Activated CD8-positive, alpha-beta T cell treated with anti-CD3 and anti-CD28 coated beads for 36 hours (primary cell): Measurements from ENCODE around the gene ACSF2. TPM values are rescaled to one million over a fixed set of nuclear protein-coding genes. Genes with fewer than 3 reads are reported as not detected.

ENCODE experiments used
- ATAC-seq: fragments of 200-7000 bp; cut with Tn5 transposase; one replicate; pipeline ENCODE4 v1.10.0; 2021; ENCODE audit warnings: mild to moderate bottlenecking, moderate library complexity
- CTCF ChIA-PET: fragments of 350-600 bp; sonication (Branson Sonifier 250); formaldehyde crosslinking; loops from one replicate; lab custom pipeline; 2021; ENCODE audit warnings: antibody characterized with exemption; lab: Charles Lee
- POLR2A ChIA-PET: fragments of 350-600 bp; sonication (Branson Sonifier 250); formaldehyde crosslinking; loops from one replicate; lab custom pipeline; 2021; ENCODE audit warnings: antibody characterized with exemption; lab: Charles Lee
- DNase-seq: peaks from one replicate; pipeline ENCODE4 v3.0.0-alpha.2; 2020
- H3K27ac Mint-ChIP-seq: one replicate; pipeline ENCODE4 v1.8.0; 2021; ENCODE audit warnings: mild to moderate bottlenecking, mixed read lengths
- H3K27me3 Mint-ChIP-seq: one replicate; pipeline ENCODE4 v1.8.0; 2021; ENCODE audit warnings: mixed read lengths
- H3K36me3 Mint-ChIP-seq: one replicate; pipeline ENCODE4 v1.8.0; 2021; ENCODE audit warnings: low read depth, mixed read lengths
- H3K4me1 Mint-ChIP-seq: one replicate; pipeline ENCODE4 v1.8.0; 2021; ENCODE audit warnings: low read depth, mixed read lengths
- H3K4me3 Mint-ChIP-seq: one replicate; pipeline ENCODE4 v1.8.0; 2021; ENCODE audit warnings: mild to moderate bottlenecking, moderate library complexity, mixed read lengths
- H3K9me3 Mint-ChIP-seq: one replicate; pipeline ENCODE4 v1.8.0; 2021; ENCODE audit warnings: mixed read lengths
- intact Hi-C: fragments of 100-400 bp; cut with micrococcal nuclease; formaldehyde crosslinking; loops from one replicate; pipeline ENCODE4 v1.10.0; 2022
- total RNA-seq, 2 experiments: library from RNA; stranded (reverse); gene quantifications; one replicate each; pipeline ENCODE4 v1.2.3, GENCODE V29; 2021
- TF ChIP-seq, protein P1 (sequence below): fragments of 200-600 bp; IDR thresholded peaks from one replicate; pipeline ENCODE4 v1.8.0; 2022; ENCODE audit warnings: antibody characterized with exemption, mild to moderate bottlenecking

The ACSF2 gene
- total RNA-seq, 2 experiments from 2014 or later, result 14.5 to 17.5 TPM

DNA sequence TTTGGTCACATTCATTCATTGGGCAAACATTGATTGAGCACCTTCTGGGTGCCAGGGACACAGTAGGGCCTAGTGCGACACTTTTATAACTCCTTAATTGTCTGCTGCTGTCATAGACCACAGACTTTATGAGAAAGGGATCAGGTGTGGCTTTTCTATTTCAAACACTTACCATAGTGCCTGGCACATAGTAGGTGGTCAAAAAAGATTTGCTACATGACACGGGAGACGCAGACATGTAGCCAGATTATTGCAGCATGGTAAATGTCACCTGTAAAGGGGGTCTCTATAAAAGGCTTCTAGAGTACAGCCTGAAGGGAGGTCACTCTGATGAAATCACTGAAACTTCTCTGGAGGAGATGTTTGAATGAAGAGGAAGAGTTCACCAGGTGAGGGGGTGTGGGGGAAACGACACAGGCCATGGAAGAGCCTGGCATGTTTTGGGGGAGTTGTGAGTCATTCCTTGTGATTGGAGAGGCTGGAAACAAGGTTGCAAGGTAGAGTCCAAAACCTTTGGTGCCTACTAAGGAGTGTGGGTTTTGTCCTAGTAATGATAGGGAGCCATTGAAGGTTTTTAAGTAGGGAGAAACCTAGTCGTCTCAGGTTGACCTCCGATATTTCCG is 54.2 kb downstream of the ACSF2 start:
- TF ChIP-seq, protein P1, sequence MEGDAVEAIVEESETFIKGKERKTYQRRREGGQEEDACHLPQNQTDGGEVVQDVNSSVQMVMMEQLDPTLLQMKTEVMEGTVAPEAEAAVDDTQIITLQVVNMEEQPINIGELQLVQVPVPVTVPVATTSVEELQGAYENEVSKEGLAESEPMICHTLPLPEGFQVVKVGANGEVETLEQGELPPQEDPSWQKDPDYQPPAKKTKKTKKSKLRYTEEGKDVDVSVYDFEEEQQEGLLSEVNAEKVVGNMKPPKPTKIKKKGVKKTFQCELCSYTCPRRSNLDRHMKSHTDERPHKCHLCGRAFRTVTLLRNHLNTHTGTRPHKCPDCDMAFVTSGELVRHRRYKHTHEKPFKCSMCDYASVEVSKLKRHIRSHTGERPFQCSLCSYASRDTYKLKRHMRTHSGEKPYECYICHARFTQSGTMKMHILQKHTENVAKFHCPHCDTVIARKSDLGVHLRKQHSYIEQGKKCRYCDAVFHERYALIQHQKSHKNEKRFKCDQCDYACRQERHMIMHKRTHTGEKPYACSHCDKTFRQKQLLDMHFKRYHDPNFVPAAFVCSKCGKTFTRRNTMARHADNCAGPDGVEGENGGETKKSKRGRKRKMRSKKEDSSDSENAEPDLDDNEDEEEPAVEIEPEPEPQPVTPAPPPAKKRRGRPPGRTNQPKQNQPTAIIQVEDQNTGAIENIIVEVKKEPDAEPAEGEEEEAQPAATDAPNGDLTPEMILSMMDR, result no peak
- H3K4me3 Mint-ChIP-seq, result peak overlapping the region; percentile 89
- ChIA-PET CTCF (interaction anchor here (0.8 to 4.1 kb wide), 13 partner anchors 18 to 180 kb away, joined by 3 to 40 read pairs (median 5); partner anchors contain the start of gene CACNA1G), POLR2A (interaction anchor here (0.7 to 2.9 kb wide), 9 partner anchors 12 to 98 kb away, joined by 3 to 15 read pairs (median 4); partner anchors contain the start of genes CACNA1G, CHAD and LRRC59)
- DNase-seq (no peak), ATAC-seq (no peak)
- H3K27ac Mint-ChIP-seq, result no peak overlapping the region
- peaks cover 22% of the 10 kb centered on the region for H3K4me1 Mint-ChIP-seq
- peaks cover 21% of the 10 kb centered on the region for H3K36me3 Mint-ChIP-seq
- peaks cover 3% of the 10 kb centered on the region for H3K27me3 Mint-ChIP-seq
- intact Hi-C loops, result loop anchor here (5.0 to 10.0 kb wide), 2 partner anchors 62 to 145 kb away; no protein-coding TSS in a partner anchor
- no peaks in the 10 kb centered on the region for H3K9me3 Mint-ChIP-seq

DNA sequence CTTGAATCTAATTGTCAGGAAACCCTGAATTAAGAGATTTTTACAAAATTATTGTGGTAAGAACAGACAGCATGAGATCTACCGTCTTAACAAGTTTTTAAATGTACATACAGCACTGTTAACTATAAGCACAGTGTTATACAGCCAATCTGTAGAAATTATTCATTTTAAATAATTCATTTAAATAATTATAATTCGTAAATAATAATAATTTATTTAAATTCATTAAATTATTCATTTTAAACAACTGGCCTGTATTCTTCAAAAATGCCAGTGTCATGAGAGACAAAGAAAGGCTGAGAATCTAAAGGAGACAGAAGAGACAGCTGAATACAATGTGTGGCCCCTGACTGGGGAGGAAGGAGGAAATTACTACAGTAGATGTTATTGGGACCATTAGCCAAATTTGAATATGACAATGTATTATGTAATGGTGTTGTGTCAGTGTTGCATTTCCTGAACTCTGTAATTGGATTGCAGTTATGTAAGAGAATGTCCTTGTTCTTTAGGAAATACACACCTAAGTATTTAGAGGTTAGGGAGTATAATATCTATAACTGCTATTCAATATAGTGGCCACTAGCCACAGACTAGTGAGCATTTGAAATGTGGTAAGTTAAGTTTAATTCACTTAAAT is 55.0 kb downstream of the ACSF2 start:
- H3K27ac Mint-ChIP-seq, result no peak overlapping the region

DNA sequence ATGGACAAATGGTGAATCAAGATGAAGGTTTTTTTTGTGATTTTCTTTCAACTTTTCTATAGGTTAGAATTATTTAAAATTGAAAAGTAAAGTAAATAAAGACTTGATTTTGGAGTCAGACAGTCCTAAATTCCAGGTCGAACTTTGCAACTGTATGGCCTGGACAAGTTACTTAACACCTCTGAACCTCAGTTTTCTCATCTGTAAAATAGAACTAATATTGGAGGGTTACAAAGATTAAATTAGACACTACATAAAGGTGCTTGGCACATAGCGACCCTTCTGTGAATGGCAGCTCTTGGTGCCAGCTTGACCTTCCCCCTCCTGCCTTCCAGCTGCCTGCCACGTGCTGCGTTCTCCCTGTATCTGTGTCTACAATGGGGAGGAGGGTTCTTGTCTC is 55.6 kb downstream of the ACSF2 start:
- ATAC-seq (no peak), DNase-seq (no peak)
- ChIA-PET POLR2A (interaction anchor here (0.5 kb wide), 1 partner anchor 222 kb away, joined by 3 read pairs; no protein-coding TSS in a partner anchor), CTCF (interaction anchor here (0.9 to 7.7 kb wide), 10 partner anchors 21 to 223 kb away, joined by 3 to 57 read pairs (median 4); partner anchors contain the start of gene EPN3)
- H3K4me1 Mint-ChIP-seq, result peaks cover 22% of the 10 kb centered on the region
- intact Hi-C loops, result loop anchor here (5.0 to 10.0 kb wide), 2 partner anchors 61 to 143 kb away; no protein-coding TSS in a partner anchor
- no peak overlapping the region for H3K4me3 Mint-ChIP-seq
- H3K27ac Mint-ChIP-seq, result no peak overlapping the region
- no peaks in the 10 kb centered on the region for H3K27me3 Mint-ChIP-seq
- H3K36me3 Mint-ChIP-seq, result peaks cover 24% of the 10 kb centered on the region
- no peaks in the 10 kb centered on the region for H3K9me3 Mint-ChIP-seq
- TF ChIP-seq, protein P1, result no peak

More for the DNA sequence above, 55.0 kb downstream of the ACSF2 start:
- no peak overlapping the region for H3K4me3 Mint-ChIP-seq
- POLR2A ChIA-PET, result no interaction called here
- peaks cover 3% of the 10 kb centered on the region for H3K27me3 Mint-ChIP-seq
- ATAC-seq (no peak), DNase-seq (no peak)
- no peaks in the 10 kb centered on the region for H3K9me3 Mint-ChIP-seq
- H3K36me3 Mint-ChIP-seq, result peaks cover 23% of the 10 kb centered on the region
- intact Hi-C loops, result loop anchor here (5.0 to 10.0 kb wide), 2 partner anchors 61 to 144 kb away; no protein-coding TSS in a partner anchor
- CTCF ChIA-PET, result interaction anchor here (0.9 to 7.7 kb wide), 6 partner anchors 22 to 224 kb away, joined by 3 to 57 read pairs (median 8); no protein-coding TSS in a partner anchor
- TF ChIP-seq, protein P1, result no peak
- H3K4me1 Mint-ChIP-seq, result peaks cover 22% of the 10 kb centered on the region

DNA sequence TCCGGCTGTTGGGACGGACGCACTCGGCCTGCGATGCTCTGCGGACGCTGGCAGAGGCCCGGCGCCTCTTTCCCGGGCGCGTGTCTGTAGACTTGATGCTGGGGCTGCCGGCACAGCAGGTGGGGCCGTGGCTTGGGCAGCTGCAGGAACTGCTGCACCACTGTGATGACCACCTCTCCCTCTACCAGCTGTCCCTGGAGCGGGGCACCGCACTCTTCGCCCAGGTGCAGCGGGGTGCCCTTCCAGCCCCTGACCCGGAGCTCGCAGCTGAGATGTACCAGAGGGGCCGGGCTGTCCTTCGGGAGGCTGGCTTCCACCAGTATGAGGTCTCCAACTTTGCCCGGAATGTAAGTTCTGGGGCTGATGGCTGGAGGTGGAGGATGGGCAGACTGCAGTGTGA is 56.1 kb downstream of the ACSF2 start:
- Mint-ChIP-seq H3K4me1 (peaks cover 22% of the 10 kb centered on the region), H3K27me3 (no peaks in the 10 kb centered on the region), H3K36me3 (peaks cover 24% of the 10 kb centered on the region), H3K9me3 (no peaks in the 10 kb centered on the region), H3K4me3 (no peak overlapping the region), H3K27ac (no peak overlapping the region)
- ATAC-seq (no peak), DNase-seq (no peak)
- ChIA-PET CTCF (interaction anchor here (0.8 to 7.7 kb wide), 12 partner anchors 21 to 222 kb away, joined by 3 to 57 read pairs (median 4); partner anchors contain the start of gene EPN3), POLR2A (interaction anchor here (0.5 to 0.7 kb wide), 2 partner anchors 11 to 222 kb away, joined by 3 read pairs; no protein-coding TSS in a partner anchor)
- intact Hi-C loops, result loop anchor here (5.0 to 10.0 kb wide), 2 partner anchors 60 to 143 kb away; no protein-coding TSS in a partner anchor
- TF ChIP-seq, protein P1, result no peak
